HEK293 (cell line): Measurements from ENCODE around the gene IKZF1.

ENCODE experiments used
- ZNF24 ChIP-seq: fragments of 450-650 bp; formaldehyde crosslinking; IDR thresholded peaks from 2 replicates; pipeline ENCODE4 v1.5.1; 2016; ENCODE audit warnings: missing biosample characterization, missing genetic modification characterization
- ZNF302 ChIP-seq: fragments of 450-650 bp; formaldehyde crosslinking; IDR thresholded peaks from 2 replicates; pipeline ENCODE4 v1.5.1; 2016; ENCODE audit warnings: missing biosample characterization, missing genetic modification characterization, low read depth
- TF ChIP-seq, protein P1 (sequence below): fragments of 450-650 bp; formaldehyde crosslinking; IDR thresholded peaks from 2 replicates; pipeline ENCODE4 v1.5.1; 2016; ENCODE audit warnings: missing biosample characterization, missing genetic modification characterization
- TF ChIP-seq, protein P2 (sequence below): fragments of 450-650 bp; formaldehyde crosslinking; IDR thresholded peaks from 2 replicates; pipeline ENCODE4 v1.5.1; 2016; ENCODE audit warnings: missing biosample characterization, missing genetic modification characterization
- TF ChIP-seq, protein P3 (sequence below): fragments of 450-650 bp; formaldehyde crosslinking; IDR thresholded peaks from 2 replicates; pipeline ENCODE4 v1.5.1; 2016; ENCODE audit warnings: missing biosample characterization, missing genetic modification characterization
- TF ChIP-seq, protein P4 (sequence below): fragments of 450-650 bp; formaldehyde crosslinking; optimal IDR thresholded peaks from 2 replicates; pipeline ENCODE3; 2016; ENCODE audit warnings: missing biosample characterization, mild to moderate bottlenecking, missing genetic modification characterization
- TF ChIP-seq, protein P5 (sequence below): fragments of 450-650 bp; formaldehyde crosslinking; IDR thresholded peaks from 2 replicates; pipeline ENCODE4 v1.5.1; 2016; ENCODE audit warnings: missing biosample characterization, missing genetic modification characterization

DNA sequence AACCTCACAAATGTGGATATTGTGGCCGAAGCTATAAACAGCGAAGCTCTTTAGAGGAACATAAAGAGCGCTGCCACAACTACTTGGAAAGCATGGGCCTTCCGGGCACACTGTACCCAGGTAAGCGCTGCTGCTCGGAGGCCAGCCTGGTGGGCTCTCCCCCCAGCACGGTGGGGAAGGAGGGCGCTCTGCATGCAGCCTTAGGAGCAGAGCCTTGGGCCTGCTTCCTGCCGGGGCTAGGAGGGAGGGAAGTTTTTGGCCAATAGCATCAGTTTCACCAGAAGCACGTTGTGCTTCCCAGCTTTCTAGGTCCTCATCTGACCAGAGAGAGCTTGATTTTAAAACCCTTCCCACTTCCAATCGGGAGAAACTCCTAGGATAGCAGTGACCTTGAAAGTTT lies 82.8 kb downstream of the IKZF1 start:
- TF ChIP-seq, protein P1, sequence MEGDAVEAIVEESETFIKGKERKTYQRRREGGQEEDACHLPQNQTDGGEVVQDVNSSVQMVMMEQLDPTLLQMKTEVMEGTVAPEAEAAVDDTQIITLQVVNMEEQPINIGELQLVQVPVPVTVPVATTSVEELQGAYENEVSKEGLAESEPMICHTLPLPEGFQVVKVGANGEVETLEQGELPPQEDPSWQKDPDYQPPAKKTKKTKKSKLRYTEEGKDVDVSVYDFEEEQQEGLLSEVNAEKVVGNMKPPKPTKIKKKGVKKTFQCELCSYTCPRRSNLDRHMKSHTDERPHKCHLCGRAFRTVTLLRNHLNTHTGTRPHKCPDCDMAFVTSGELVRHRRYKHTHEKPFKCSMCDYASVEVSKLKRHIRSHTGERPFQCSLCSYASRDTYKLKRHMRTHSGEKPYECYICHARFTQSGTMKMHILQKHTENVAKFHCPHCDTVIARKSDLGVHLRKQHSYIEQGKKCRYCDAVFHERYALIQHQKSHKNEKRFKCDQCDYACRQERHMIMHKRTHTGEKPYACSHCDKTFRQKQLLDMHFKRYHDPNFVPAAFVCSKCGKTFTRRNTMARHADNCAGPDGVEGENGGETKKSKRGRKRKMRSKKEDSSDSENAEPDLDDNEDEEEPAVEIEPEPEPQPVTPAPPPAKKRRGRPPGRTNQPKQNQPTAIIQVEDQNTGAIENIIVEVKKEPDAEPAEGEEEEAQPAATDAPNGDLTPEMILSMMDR (tag by site-specific recombination): no peak
- TF ChIP-seq ZNF302 (no peak), ZNF24 (no peak)
- TF ChIP-seq, protein P2, sequence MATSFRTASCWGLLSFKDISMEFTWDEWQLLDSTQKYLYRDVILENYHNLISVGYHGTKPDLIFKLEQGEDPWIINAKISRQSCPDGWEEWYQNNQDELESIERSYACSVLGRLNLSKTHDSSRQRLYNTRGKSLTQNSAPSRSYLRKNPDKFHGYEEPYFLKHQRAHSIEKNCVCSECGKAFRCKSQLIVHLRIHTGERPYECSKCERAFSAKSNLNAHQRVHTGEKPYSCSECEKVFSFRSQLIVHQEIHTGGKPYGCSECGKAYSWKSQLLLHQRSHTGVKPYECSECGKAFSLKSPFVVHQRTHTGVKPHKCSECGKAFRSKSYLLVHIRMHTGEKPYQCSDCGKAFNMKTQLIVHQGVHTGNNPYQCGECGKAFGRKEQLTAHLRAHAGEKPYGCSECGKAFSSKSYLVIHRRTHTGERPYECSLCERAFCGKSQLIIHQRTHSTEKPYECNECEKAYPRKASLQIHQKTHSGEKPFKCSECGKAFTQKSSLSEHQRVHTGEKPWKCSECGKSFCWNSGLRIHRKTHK: no peak
- TF ChIP-seq, protein P3, sequence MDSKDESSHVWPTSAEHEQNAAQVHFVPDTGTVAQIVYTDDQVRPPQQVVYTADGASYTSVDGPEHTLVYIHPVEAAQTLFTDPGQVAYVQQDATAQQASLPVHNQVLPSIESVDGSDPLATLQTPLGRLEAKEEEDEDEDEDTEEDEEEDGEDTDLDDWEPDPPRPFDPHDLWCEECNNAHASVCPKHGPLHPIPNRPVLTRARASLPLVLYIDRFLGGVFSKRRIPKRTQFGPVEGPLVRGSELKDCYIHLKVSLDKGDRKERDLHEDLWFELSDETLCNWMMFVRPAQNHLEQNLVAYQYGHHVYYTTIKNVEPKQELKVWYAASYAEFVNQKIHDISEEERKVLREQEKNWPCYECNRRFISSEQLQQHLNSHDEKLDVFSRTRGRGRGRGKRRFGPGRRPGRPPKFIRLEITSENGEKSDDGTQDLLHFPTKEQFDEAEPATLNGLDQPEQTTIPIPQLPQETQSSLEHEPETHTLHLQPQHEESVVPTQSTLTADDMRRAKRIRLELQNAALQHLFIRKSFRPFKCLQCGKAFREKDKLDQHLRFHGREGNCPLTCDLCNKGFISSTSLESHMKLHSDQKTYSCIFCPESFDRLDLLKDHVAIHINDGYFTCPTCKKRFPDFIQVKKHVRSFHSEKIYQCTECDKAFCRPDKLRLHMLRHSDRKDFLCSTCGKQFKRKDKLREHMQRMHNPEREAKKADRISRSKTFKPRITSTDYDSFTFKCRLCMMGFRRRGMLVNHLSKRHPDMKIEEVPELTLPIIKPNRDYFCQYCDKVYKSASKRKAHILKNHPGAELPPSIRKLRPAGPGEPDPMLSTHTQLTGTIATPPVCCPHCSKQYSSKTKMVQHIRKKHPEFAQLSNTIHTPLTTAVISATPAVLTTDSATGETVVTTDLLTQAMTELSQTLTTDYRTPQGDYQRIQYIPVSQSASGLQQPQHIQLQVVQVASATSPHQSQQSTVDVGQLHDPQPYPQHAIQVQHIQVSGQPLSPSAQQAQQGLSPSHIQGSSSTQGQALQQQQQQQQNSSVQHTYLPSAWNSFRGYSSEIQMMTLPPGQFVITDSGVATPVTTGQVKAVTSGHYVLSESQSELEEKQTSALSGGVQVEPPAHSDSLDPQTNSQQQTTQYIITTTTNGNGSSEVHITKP: no peak
- TF ChIP-seq, protein P4, sequence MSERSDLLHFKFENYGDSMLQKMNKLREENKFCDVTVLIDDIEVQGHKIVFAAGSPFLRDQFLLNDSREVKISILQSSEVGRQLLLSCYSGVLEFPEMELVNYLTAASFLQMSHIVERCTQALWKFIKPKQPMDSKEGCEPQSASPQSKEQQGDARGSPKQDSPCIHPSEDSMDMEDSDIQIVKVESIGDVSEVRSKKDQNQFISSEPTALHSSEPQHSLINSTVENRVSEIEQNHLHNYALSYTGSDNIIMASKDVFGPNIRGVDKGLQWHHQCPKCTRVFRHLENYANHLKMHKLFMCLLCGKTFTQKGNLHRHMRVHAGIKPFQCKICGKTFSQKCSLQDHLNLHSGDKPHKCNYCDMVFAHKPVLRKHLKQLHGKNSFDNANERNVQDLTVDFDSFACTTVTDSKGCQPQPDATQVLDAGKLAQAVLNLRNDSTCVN: no peak
- TF ChIP-seq, protein P5, sequence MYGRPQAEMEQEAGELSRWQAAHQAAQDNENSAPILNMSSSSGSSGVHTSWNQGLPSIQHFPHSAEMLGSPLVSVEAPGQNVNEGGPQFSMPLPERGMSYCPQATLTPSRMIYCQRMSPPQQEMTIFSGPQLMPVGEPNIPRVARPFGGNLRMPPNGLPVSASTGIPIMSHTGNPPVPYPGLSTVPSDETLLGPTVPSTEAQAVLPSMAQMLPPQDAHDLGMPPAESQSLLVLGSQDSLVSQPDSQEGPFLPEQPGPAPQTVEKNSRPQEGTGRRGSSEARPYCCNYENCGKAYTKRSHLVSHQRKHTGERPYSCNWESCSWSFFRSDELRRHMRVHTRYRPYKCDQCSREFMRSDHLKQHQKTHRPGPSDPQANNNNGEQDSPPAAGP (tag by site-specific recombination): no peak
